Measurements from ENCODE around the gene PTPRG.

GRCh38 chr3:62149962-62150361 lies 588.6 kb downstream of the PTPRG start:
- no peak for TF ChIP-seq CTCF (IDR thresholded peaks at IDR 0.05)
- TF ChIP-seq POLR2A (IDR thresholded peaks at IDR 0.05), result no peak

Measured in suprapubic skin (tissue), 3 donors.